ENCODE results near the gene FAM186B.

FAM186B gene

DNA sequence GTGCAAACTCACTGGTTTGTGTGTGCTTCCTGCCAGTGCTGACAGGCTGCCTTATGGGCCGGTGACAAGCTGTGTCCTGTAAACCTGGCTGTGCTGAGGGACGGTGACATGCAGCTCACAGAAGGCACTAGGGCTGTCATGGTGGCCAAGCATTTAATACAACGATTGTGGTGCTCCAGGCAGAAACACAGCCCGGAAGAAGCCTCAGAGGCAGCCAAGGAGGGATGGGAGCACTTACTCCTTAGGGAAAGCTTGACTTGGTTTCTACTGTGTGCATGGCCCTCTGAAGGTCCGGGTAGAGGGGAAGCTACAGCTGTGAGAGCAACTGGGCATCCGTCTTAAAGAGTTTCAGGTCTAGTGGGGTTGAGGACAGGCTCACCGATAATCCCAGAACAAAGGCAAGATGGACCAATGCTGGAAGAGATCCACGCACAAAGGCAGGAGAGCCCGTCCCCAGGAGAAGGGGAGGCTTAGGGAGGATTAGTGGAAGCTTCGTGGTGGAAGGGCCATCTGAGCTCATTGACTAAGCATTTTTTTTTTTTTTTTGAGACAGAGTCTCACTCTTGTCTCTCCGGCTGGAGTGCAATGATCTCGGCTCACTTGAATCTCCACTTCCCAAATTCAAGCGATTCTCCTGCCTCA lies 26.8 kb downstream of the FAM186B start:
- H3K4me1 Mint-ChIP-seq (ENCODE audit: low read depth) = peaks cover 9% of the 10 kb centered on the region
- no peaks in the 10 kb centered on the region for H3K9me3 Mint-ChIP-seq
- no peaks in the 10 kb centered on the region for H3K36me3 Mint-ChIP-seq (ENCODE audit: low read depth)
- no peaks in the 10 kb centered on the region for H3K27me3 Mint-ChIP-seq (ENCODE audit: low read depth)
- no peak overlapping the region for H3K4me3 Mint-ChIP-seq
- no peak overlapping the region for H3K27ac Mint-ChIP-seq

DNA sequence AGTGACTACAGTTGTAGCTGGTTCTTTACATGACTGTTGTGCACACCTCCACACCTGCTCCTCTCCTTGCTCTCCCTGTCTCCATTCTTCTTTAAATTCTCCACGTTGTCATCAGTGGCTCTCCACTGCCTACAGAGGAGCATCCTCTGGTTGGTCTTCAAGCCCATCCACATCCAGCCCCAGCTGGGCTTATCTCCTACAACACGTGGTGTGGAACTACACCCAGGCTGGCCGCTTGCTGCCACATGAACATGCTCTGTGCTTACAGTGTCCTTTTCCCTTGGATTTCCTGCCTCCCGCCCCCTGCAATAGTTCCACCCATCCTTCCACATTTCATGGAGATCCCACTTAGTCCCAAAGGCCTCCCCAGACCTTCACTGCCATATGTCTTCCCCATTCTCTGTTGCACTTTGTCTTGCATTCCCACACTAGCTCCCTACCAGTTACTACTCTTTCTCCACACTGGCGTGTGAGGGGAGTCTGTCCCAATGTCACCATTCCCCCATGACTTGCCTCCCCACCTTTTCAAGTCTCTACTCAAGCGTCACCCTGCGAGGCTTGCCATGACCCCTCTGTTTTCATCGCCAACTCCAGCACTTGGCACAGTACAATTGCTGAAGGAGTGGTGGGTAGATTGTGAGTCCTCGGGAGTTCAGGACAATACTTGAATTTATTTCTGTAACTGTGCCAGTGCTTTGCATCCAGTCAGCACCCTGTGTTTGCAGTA lies 27.7 kb downstream of the FAM186B start:
- H3K9me3 Mint-ChIP-seq = no peaks in the 10 kb centered on the region
- H3K27ac Mint-ChIP-seq = no peak overlapping the region
- H3K4me1 Mint-ChIP-seq (ENCODE audit: low read depth) = peaks cover 9% of the 10 kb centered on the region
- no peaks in the 10 kb centered on the region for H3K36me3 Mint-ChIP-seq (ENCODE audit: low read depth)
- H3K4me3 Mint-ChIP-seq = no peak overlapping the region
- no peaks in the 10 kb centered on the region for H3K27me3 Mint-ChIP-seq (ENCODE audit: low read depth)

DNA sequence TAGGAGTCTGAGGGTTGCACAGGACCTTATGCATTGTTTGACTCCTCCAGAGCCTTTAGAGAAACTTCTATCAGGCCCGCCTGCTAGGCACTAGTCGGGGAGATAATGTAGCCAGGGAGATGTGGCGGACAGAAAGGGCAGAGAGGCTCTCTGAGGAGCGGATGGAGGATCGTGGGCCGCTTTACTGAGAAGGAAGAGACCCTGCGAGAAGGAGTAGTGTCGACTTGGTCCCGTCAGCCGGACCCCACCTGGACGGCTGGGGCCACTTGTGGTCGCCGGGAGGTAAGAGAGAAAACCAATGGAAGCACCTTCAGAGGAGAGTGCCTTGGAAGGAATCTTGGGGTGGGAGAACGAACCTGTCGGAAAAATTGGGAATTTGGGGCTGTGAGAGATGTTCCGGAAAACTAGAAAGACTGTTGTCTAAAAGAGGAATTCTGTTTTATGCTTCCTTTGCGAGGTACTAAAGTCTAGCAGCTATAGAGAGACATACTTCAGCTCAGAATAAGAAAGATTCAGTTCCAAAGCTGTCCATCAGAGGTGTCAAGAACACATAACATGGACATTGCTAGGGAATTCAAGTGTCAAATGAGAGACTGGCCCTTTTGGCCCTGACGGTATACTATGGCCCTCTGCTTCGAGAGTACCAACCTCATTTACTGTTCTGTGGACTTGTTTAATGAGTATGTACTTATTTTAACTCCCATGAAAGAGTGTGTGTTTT lies 36.8 kb downstream of the FAM186B start:
- peak overlapping the region; percentile 98 for H3K27ac Mint-ChIP-seq
- no peaks in the 10 kb centered on the region for H3K27me3 Mint-ChIP-seq (ENCODE audit: low read depth)
- no peaks in the 10 kb centered on the region for H3K9me3 Mint-ChIP-seq
- peaks cover 14% of the 10 kb centered on the region for H3K36me3 Mint-ChIP-seq (ENCODE audit: low read depth)
- peaks cover 42% of the 10 kb centered on the region for H3K4me1 Mint-ChIP-seq (ENCODE audit: low read depth)
- H3K4me3 Mint-ChIP-seq = peak overlapping the region; percentile 99

DNA sequence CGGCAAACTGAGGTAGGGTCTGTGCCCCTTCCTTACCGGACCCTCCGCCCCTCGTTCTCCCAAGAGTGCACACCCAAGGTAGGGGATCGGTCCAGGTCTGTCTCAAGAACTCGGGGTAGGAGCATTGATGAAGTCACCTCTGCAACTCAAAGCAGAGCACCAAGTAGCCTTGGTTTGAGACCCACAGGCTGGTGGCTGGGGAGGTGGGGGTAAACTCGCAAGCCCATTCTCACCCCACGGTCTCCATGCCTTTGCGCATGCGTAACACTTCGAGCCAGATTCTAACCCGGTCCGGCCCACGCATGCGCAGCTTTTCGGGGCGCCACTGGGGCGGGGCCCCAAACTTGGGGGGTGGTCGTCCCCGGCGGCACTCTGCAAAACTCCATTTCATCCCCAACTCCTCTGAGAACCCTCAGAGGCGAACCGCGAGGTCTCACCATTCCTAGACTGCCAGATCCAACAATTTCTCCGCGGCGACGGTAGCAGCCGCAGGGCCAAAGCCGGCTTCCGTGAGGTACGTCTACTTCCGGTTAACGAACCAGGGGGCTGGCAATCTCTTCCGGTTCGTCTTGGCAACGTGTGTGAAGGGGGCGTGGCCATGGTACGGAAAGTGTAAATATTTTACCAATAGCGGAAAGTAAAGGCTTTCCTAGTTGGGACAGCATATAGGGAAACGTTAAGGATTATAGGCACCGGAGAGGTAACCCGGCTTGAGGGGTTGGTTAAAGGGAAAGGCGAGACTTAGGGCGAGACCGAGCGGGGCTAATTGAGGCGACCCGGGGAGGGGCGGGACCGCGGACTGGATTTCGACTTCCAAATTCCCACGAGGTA lies 37.6 kb downstream of the FAM186B start, which contains the start of gene MCRS1:
MCRS1 (minus strand) TSS at position 532 of the 831 bp plus-strand sequence. CDS start 1,411 bp downstream, outside the sequence.
- H3K4me1 Mint-ChIP-seq (ENCODE audit: low read depth) = peaks cover 43% of the 10 kb centered on the region
- no peaks in the 10 kb centered on the region for H3K27me3 Mint-ChIP-seq (ENCODE audit: low read depth)
- H3K4me3 Mint-ChIP-seq = peak within 1 kb of the TSS; percentile 99
- peak within 1 kb of the TSS; percentile 98 for H3K27ac Mint-ChIP-seq
- peaks cover 15% of the 10 kb centered on the region for H3K36me3 Mint-ChIP-seq (ENCODE audit: low read depth)
- H3K9me3 Mint-ChIP-seq = no peaks in the 10 kb centered on the region

DNA sequence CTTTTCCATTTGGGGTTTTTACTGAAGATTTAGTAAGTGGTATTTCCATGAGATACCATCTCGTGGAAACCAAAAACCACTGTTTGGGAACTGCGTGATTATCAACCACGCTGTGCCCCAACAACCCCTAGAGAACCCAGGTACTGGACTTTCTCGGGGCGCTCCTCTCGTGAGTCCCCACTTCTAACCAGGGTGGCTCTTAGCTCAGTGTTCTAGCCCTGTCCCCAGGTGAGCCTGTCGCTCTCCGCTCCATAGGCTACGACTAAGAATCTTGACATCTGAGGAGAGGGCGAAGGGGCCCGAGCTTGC lies 38.2 kb downstream of the FAM186B start:
- H3K27me3 Mint-ChIP-seq (ENCODE audit: low read depth) = no peaks in the 10 kb centered on the region
- H3K36me3 Mint-ChIP-seq (ENCODE audit: low read depth) = peaks cover 16% of the 10 kb centered on the region
- H3K9me3 Mint-ChIP-seq = no peaks in the 10 kb centered on the region
- H3K4me3 Mint-ChIP-seq = peak overlapping the region; percentile 99
- H3K27ac Mint-ChIP-seq = peak overlapping the region; percentile 98
- H3K4me1 Mint-ChIP-seq (ENCODE audit: low read depth) = peaks cover 43% of the 10 kb centered on the region

DNA sequence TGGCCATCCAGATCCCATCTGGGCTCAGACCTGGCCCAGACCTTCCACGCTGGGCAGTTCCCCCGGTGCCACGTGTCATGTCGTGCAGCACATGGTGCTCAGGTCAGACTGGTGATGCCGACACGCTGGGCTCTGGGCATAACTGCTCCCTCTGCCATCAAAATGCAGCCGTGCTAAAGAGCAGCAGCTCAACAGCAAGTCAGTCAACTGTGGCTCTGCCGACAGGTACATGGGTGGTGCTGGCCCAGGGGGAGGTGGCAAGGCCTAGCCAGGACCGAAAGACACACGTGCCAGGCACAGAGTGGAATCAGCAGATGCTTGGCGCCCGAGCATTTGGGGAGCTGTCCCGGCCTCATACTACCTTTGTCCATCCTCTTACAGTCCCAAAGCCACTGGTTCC lies 39.1 kb downstream of the FAM186B start:
- no peaks in the 10 kb centered on the region for H3K9me3 Mint-ChIP-seq
- no peak overlapping the region for H3K4me3 Mint-ChIP-seq
- H3K27ac Mint-ChIP-seq = no peak overlapping the region
- no peaks in the 10 kb centered on the region for H3K27me3 Mint-ChIP-seq (ENCODE audit: low read depth)
- peaks cover 41% of the 10 kb centered on the region for H3K4me1 Mint-ChIP-seq (ENCODE audit: low read depth)
- H3K36me3 Mint-ChIP-seq (ENCODE audit: low read depth) = peaks cover 19% of the 10 kb centered on the region

DNA sequence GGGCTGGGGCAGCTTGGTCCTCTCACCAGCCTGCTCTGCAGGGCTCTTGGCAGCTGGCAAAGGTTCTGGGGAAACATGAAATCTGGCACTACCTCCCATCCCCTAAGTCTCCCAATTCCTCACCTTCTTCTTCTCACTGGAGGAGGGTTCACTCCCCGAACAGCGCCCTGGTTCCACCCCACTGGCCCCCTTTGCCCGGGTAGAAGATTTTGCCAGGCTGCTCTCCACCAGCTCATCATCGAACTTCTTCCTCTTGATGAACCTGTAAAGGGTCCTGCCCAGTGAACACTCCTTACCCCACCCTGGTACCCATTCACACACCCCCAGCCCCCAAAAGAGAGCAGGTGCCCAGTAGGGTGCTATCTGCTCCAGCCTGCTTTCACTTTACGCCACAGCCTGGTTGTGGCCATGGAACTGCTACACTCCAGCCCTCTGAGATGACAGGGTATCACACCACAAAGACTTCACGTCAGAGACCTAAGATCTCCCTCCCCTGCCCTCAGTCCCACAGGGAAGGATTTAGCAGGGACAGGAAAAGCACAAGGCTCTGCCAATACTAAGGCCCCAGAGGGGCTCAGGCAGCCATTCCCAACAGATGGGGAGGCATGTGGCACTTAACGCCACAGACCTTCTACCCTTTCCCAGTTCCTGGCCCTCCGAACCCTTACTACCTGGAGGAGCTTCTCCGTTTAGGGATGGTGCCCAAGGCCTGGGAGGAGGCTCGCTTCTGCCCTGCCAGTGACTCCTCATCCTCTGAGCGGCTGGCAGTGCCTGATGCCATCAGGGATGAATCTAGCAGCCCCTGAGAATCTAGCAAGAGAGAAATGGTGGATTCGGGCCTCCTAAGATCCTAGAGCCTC lies 39.8 kb downstream of the FAM186B start:
- Mint-ChIP-seq H3K36me3 (ENCODE audit: low read depth) (peaks cover 22% of the 10 kb centered on the region), H3K27me3 (ENCODE audit: low read depth) (no peaks in the 10 kb centered on the region), H3K4me3 (peak overlapping the region; percentile 44), H3K4me1 (ENCODE audit: low read depth) (peaks cover 41% of the 10 kb centered on the region), H3K9me3 (no peaks in the 10 kb centered on the region), H3K27ac (peak overlapping the region; percentile 62)

DNA sequence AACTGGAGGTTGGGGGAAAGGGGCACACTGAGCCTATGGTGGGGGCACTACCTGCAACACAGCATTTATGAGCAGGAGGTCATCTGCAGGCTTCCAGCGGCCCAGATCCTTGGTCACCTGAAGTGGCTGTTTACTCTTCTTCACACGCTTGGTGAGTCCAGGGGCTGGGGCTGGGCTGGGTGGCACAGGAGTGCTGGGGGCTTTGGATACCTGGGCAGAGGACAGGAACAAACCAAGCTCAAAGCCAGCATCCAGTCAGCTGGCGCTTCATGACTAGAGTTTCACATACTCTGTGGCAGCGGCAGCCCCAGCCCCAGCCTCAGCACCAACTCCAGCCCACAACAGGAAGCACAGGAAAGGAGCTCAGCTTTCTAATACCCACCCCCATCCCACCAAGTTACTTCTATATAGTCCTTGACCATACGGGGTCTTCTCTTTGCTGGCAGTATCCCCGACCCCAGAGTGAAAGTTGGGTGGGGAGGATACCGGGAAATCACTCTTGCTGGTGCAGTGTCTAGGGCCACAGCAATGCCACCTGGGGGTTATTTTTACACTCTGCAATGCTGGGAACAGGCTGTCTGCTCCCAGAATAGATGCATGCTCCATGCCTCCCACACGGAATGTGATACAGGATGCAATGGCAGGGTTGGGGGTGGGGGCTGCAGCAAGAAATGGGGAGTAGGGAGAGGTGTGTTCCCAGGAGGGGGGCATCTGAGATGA lies 40.6 kb downstream of the FAM186B start:
- peak overlapping the region; percentile 44 for H3K4me3 Mint-ChIP-seq
- peaks cover 42% of the 10 kb centered on the region for H3K4me1 Mint-ChIP-seq (ENCODE audit: low read depth)
- no peaks in the 10 kb centered on the region for H3K27me3 Mint-ChIP-seq (ENCODE audit: low read depth)
- H3K9me3 Mint-ChIP-seq = no peaks in the 10 kb centered on the region
- peak overlapping the region; percentile 62 for H3K27ac Mint-ChIP-seq
- H3K36me3 Mint-ChIP-seq (ENCODE audit: low read depth) = peaks cover 25% of the 10 kb centered on the region

DNA sequence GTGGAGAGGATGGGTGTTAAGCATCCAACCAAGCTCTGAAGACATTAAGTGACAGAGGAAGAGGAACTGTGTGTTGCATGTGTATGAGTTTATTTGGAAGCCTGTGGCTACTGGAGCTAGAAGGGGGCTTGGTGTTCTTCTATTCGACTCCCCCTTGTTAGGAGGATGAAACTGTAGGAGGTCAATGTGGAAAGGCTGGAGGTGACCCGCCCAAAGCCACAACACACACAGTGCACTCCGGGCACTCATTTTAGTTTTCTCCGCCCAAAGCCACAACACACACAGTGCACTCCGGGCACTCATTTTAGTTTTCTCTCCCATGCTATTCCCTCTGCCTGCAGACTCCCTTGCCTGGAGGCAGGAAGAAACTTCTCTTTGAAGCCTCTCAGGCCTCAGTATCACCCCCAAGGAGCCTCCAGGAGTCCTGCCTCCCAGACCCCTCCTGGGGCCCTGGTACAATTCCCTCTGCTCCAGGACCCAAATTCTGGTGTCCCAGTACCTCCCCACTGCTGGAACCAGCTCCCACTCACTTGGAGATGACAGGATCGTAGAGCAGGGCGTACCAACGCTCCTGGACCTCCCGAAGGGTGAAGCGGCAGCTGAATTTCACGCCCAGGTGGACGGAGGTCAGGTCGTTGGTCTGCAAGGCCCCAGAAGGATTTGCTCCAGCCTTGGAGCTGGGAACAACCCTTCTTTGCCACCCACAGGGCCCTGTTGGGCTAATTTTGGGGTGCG lies 41.3 kb downstream of the FAM186B start:
- Mint-ChIP-seq H3K9me3 (no peaks in the 10 kb centered on the region), H3K4me3 (peak overlapping the region; percentile 50)

DNA sequence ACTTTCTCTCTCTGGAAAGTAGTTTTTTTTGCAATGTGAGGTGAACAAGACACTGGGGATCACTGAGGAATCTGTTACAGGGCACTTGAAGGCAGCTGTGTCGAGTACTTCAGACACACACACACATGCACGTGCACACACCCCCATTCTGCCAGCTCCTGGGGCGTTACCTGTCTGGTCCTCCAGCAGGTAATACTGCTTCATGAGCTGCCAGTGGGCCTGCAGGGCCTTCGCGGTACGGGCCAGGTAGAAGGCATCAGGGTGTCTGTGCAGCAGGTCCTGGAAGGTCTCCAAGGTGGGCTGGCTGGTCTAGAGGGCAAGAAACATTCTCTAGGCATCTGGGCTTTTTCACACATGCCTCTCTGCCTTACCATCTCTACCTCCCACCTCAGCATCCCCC lies 42.6 kb downstream of the FAM186B start:
- Mint-ChIP-seq H3K9me3 (no peaks in the 10 kb centered on the region), H3K27me3 (ENCODE audit: low read depth) (no peaks in the 10 kb centered on the region), H3K4me3 (no peak overlapping the region), H3K36me3 (ENCODE audit: low read depth) (peaks cover 36% of the 10 kb centered on the region), H3K27ac (no peak overlapping the region), H3K4me1 (ENCODE audit: low read depth) (peaks cover 34% of the 10 kb centered on the region)

More for the DNA sequence above, 41.3 kb downstream of the FAM186B start:
- Mint-ChIP-seq H3K4me1 (ENCODE audit: low read depth) (peaks cover 42% of the 10 kb centered on the region), H3K27me3 (ENCODE audit: low read depth) (no peaks in the 10 kb centered on the region), H3K27ac (peak overlapping the region; percentile 68), H3K36me3 (ENCODE audit: low read depth) (peaks cover 28% of the 10 kb centered on the region)

DNA sequence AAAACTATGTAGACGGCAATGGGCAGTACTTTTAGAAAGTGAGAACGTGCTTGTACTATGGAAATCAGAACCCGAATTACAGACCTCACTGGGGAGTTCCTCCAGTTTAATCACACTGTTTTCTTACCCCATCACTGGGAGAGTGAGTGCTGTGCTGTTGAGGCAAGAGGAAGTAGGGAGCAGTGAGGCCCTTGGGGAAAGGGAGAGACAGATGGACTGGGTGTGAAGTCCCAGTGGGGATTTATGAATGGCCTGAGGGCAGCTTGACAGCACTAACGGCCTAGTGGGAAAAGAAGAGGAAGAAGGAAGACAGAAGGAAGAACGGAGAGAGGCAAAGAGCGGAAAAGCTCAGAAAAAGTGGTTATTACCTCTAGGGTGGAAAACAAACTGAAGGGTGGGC lies 43.2 kb downstream of the FAM186B start:
- H3K27ac Mint-ChIP-seq = no peak overlapping the region
- no peaks in the 10 kb centered on the region for H3K9me3 Mint-ChIP-seq
- no peak overlapping the region for H3K4me3 Mint-ChIP-seq
- H3K36me3 Mint-ChIP-seq (ENCODE audit: low read depth) = peaks cover 36% of the 10 kb centered on the region
- H3K4me1 Mint-ChIP-seq (ENCODE audit: low read depth) = peaks cover 34% of the 10 kb centered on the region
- H3K27me3 Mint-ChIP-seq (ENCODE audit: low read depth) = no peaks in the 10 kb centered on the region

DNA sequence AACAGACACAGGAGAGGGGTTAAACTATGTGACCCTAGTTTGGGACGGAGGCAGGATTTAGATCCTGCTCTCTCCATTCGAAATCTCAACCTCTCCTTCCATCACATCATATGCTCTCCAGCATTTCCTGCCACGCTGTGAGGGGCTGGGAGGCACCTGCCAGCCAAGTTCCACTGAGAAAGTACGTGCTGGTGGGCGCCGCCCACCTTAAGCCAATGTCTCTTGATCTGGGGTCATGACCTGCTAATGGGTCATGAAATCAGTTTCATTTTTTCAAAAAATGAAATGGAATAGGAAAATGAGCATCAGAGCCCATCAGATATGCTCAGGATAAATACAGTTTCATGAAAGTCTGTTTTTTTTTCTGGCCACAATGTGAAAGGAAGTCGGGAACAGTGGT lies 44.7 kb downstream of the FAM186B start:
- H3K4me1 Mint-ChIP-seq (ENCODE audit: low read depth) = peaks cover 25% of the 10 kb centered on the region
- H3K27ac Mint-ChIP-seq = no peak overlapping the region
- H3K9me3 Mint-ChIP-seq = no peaks in the 10 kb centered on the region
- no peak overlapping the region for H3K4me3 Mint-ChIP-seq
- H3K36me3 Mint-ChIP-seq (ENCODE audit: low read depth) = peaks cover 40% of the 10 kb centered on the region
- H3K27me3 Mint-ChIP-seq (ENCODE audit: low read depth) = no peaks in the 10 kb centered on the region
